OCI-LY1 (cell line): ENCODE results near the gene HPS4.
"Not testable (repeated sequence)": the region's sequence is repeated elsewhere in the genome, so short reads cannot be mapped to it uniquely, and the experiment has no call there.

ENCODE experiments used
- H2AFZ ChIP-seq: fragments of 200-600 bp; sonication (generic), shearing (Covaris generic); 2 replicates; pipeline ENCODE4 v1.6.0; 2014; ENCODE audit warnings: antibody characterized with exemption, mild to moderate bottlenecking, low read length
- H3F3A ChIP-seq: fragments of 200-600 bp; sonication (generic), shearing (Covaris generic); 2 replicates; pipeline ENCODE4 v1.6.0; 2014; ENCODE audit warnings: mild to moderate bottlenecking, antibody characterized with exemption, low read length, moderate library complexity; ENCODE audit not compliant: insufficient read depth
- H3K27ac ChIP-seq: fragments of 200-600 bp; sonication (generic); 2 replicates; pipeline ENCODE4 v1.5.1; 2014; ENCODE audit warnings: low read length, mixed run types, mild to moderate bottlenecking, low read depth; ENCODE audit not compliant: poor library complexity, severe bottlenecking
- H3K27me3 ChIP-seq: fragments of 200-600 bp; sonication (generic); 2 replicates; pipeline ENCODE4 v1.6.0; 2014; ENCODE audit warnings: antibody characterized with exemption, mild to moderate bottlenecking, low read length, moderate library complexity; ENCODE audit not compliant: insufficient read depth
- H3K36me3 ChIP-seq: fragments of 200-600 bp; sonication (generic); 2 replicates; pipeline ENCODE4 v1.6.1; 2014; ENCODE audit warnings: mild to moderate bottlenecking, antibody characterized with exemption, low read length, moderate library complexity, mixed read lengths; ENCODE audit not compliant: insufficient read depth
- H3K4me1 ChIP-seq: fragments of 200-600 bp; sonication (generic); 2 replicates; pipeline ENCODE4 v1.5.1; 2014; ENCODE audit warnings: mild to moderate bottlenecking, low read length, moderate library complexity; ENCODE audit not compliant: insufficient read depth, severe bottlenecking
- H3K4me2 ChIP-seq: fragments of 200-600 bp; sonication (generic), shearing (Covaris generic); 2 replicates; pipeline ENCODE4 v1.6.1; 2014; ENCODE audit warnings: low read length
- H3K4me3 ChIP-seq: fragments of 200-600 bp; sonication (generic); 2 replicates; pipeline ENCODE4 v1.5.1; 2014; ENCODE audit warnings: low read length, low read depth, mild to moderate bottlenecking, mixed read lengths; ENCODE audit not compliant: poor library complexity, severe bottlenecking
- H3K79me2 ChIP-seq: fragments of 200-600 bp; shearing (Covaris generic); 2 replicates; pipeline ENCODE4 v1.6.1; 2016; ENCODE audit warnings: mixed run types, low read length, mixed read lengths; ENCODE audit not compliant: insufficient read depth
- H3K9ac ChIP-seq: fragments of 200-600 bp; sonication (generic), shearing (Covaris generic); 2 replicates; pipeline ENCODE4 v1.6.1; 2014; ENCODE audit warnings: mild to moderate bottlenecking, low read length, mixed read lengths
- H3K9me2 ChIP-seq: fragments of 200-600 bp; sonication (generic), shearing (Covaris generic); 2 replicates; pipeline ENCODE4 v1.6.1; 2014; ENCODE audit warnings: low read depth, mild to moderate bottlenecking, low read length, mixed read lengths
- H3K9me3 ChIP-seq: fragments of 200-600 bp; shearing (Covaris generic); 2 replicates; pipeline ENCODE4 v1.6.1; 2014; ENCODE audit warnings: low read length, mixed read lengths
- H4K20me1 ChIP-seq: fragments of 200-600 bp; sonication (generic), shearing (Covaris generic); 2 replicates; pipeline ENCODE4 v1.6.0; 2016; ENCODE audit warnings: mild to moderate bottlenecking, low read length; ENCODE audit not compliant: insufficient read depth
- EZH2 ChIP-seq: fragments of 200-600 bp; sonication (generic), shearing (Covaris generic); IDR thresholded peaks from 2 replicates; pipeline ENCODE4 v1.8.0; 2017; ENCODE audit warnings: borderline replicate concordance, mixed run types, mild to moderate bottlenecking, antibody characterized with exemption, low read length, moderate library complexity, mixed read lengths
- TF ChIP-seq, protein P1 (sequence below): fragments of 200-600 bp; sonication (generic), shearing (Covaris generic); IDR thresholded peaks from 2 replicates; pipeline ENCODE4 v1.5.1; 2017; ENCODE audit warnings: mild to moderate bottlenecking, antibody characterized with exemption, low read length, moderate library complexity, mixed read lengths

Gene HPS4

DNA sequence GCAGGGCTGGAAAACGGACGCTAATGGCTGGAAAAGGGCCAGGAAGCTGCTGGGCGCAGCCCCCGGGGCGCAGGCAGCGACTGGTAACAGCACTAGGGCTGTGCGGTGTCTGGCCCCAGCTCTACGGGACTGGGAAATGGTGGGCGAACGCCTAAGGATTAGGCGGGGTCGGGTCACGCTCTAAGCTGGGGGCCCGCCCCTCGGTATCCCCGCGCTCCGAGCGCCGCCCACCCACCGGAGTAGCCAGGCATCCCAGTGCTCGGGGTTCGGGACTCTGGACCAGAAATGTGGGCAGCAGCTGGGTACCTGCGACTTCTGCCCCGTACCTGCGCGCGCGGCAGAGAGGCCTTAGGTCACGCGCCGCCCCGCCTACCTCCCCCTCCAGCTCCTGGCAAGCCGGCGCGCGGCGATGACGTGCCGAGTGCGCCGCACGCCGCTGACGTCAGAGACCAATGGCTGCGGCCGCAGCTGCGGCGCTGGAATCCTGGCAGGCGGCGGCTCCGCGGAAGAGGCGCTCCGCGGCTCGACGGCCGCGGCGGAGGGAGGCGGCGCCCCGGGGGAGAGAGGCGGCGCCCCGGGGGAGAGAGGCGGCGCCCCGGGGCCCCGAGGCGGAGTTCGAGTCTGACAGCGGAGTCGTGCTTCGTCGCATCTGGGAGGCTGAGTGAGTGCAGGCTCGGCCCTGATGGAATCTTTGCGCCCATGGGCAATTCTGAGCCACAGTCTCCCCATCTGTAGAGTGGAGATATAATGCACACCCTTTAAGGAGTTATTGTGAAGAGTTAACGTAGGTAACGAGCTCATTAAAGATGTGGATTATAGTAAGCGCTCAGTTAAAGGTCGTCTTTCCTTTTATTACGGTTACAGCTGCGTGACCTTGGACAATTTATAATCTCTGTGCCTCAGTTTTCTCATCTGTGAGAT lies at the start of gene HPS4, which contains the start of gene SRRD:
HPS4 (minus strand) TSS at position 345 of the 921 bp plus-strand sequence. CDS start 2,021 bp downstream, outside the sequence.
SRRD (plus strand) TSS at position 439 of the 921 bp plus-strand sequence; CDS start at position 453, 14 bp downstream.
- Histone ChIP-seq H3K4me2 (peak within 1 kb of the TSS; percentile 86), H3K4me1 (peaks cover 88% of the 10 kb centered on the region), H3K36me3 (peaks cover 34% of the 10 kb centered on the region), H3F3A (peaks cover 8% of the 10 kb centered on the region; the same call in 1 of the 2 replicates), H2AFZ (no peak within 1 kb of the TSS), H3K9me2 (no peaks in the 10 kb centered on the region), H4K20me1 (no peaks in the 10 kb centered on the region), H3K27me3 (no peaks in the 10 kb centered on the region), H3K27ac (peak within 1 kb of the TSS; percentile 95), H3K9me3 (no peaks in the 10 kb centered on the region), H3K9ac (peak within 1 kb of the TSS; percentile 90), H3K79me2 (peaks cover 57% of the 10 kb centered on the region), H3K4me3 (peak within 1 kb of the TSS; percentile 88)
- no peak for TF ChIP-seq EZH2
- TF ChIP-seq, protein P1, sequence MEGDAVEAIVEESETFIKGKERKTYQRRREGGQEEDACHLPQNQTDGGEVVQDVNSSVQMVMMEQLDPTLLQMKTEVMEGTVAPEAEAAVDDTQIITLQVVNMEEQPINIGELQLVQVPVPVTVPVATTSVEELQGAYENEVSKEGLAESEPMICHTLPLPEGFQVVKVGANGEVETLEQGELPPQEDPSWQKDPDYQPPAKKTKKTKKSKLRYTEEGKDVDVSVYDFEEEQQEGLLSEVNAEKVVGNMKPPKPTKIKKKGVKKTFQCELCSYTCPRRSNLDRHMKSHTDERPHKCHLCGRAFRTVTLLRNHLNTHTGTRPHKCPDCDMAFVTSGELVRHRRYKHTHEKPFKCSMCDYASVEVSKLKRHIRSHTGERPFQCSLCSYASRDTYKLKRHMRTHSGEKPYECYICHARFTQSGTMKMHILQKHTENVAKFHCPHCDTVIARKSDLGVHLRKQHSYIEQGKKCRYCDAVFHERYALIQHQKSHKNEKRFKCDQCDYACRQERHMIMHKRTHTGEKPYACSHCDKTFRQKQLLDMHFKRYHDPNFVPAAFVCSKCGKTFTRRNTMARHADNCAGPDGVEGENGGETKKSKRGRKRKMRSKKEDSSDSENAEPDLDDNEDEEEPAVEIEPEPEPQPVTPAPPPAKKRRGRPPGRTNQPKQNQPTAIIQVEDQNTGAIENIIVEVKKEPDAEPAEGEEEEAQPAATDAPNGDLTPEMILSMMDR, result no peak

DNA sequence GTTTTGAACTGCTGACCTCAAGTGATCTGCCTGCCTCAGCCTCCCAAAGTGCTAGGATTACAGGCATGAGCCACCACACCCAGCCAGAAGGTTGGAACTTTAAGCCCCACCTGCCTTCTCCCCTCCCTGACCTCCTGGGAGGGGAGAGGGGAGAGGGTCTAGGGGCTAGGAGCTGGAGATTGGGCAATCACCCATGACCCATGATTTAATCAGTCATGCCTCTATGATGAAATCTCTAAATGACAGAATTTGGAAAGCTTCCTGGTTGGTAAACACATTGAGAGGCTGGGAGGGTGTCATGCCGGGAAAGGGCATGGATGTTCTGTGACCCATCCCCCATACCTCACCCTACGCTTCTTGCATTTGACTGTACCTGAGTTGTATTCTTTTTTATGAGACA lies 45.8 kb upstream of the HPS4 start:
- H3K79me2 ChIP-seq, result no peaks in the 10 kb centered on the region; the same call in 1 of the 2 replicates
- peaks cover 43% of the 10 kb centered on the region for H3K4me1 ChIP-seq
- no peaks in the 10 kb centered on the region for H4K20me1 ChIP-seq
- H3K4me2 ChIP-seq, result no peak overlapping the region
- no peaks in the 10 kb centered on the region for H3K27me3 ChIP-seq
- H3K9me2 ChIP-seq, result no peaks in the 10 kb centered on the region
- H3K9ac ChIP-seq, result no peak overlapping the region
- no peaks in the 10 kb centered on the region for H3F3A ChIP-seq
- no peak overlapping the region for H2AFZ ChIP-seq
- peaks cover 80% of the 10 kb centered on the region for H3K36me3 ChIP-seq
- H3K9me3 ChIP-seq, result no peaks in the 10 kb centered on the region
- TF ChIP-seq EZH2, result no peak
- TF ChIP-seq, protein P1, result no peak
- no peak overlapping the region for H3K4me3 ChIP-seq
- no peak overlapping the region for H3K27ac ChIP-seq

DNA sequence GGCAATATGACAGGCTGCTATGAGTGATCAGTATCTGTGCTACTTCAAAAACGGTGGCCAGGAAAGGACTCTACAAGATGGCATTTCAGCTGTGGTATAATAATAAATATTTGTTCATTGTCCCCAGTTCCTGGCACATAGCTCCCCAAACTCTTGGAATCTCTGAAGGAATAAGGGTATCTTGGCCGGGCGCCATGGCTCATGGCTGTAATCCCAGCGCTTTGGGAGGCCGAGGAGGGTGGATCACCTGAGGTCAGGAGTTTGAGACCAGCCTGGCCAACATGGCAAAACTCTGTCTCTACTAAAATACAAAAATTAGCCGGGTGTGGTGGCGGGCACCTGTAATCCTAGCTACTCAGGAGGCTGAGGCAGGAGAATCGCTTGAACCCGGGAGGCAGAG lies 44.9 kb upstream of the HPS4 start:
- H2AFZ ChIP-seq, H3K27me3 ChIP-seq, H3F3A ChIP-seq, H3K4me3 ChIP-seq, H3K4me2 ChIP-seq, H3K27ac ChIP-seq, H3K9ac ChIP-seq, H3K9me3 ChIP-seq, H4K20me1 ChIP-seq, H3K9me2 ChIP-seq, H3K79me2 ChIP-seq: not testable (repeated sequence)
- Histone ChIP-seq H3K4me1 (peaks cover 39% of the 10 kb centered on the region), H3K36me3 (peaks cover 85% of the 10 kb centered on the region)
